NCI-H2196 treated with DMSO at 0.1 percent for 48 hours (cell line): ENCODE results near the gene HMCN2.

Experiments
- DNase-seq: peaks from one replicate; lab custom pipeline; 2025; ENCODE audit not compliant: unreplicated experiment; lab: John Stamatoyannopoulos, UW

Gene HMCN2

DNA sequence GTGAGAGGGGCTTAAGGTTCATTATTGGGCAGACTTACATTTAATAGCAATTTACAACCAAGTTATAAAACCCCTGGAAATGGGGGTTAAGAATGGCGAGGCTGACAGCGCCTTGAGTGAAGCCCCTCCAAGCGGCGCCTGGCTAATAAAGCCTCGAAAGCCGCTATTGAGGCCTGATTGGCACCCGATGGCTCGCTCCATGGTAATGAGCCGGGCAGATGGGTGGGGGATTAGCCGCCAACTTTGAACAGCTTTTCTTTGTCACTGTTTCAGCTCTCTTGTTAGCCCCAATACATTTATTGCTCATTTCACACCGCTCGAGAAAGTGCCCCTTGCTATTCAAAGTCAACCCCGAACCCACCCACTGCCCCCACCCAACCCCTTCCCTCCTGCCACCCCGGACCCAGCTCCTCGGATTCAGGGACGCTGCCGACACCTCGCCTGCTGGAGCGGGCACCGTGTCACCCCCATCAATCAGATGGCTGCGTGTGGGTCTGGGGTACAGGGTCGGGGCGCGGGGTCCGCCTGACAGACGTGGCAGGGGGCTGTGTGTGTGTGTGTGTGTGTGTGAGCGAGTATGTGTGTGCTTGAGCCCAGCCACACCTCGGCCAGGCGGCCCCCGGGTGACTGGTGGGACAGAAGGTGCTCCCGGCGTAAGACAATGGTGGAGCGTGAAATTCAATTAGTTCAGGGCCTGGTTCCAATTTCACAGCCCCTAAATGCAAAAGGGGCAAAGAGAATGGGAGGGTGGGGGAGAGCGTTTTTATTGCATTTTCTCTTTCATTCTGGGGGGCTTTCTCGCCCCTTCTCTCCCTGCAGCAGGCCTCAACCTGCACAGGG, 213.4 kb downstream of the HMCN2 start:
- DNase-seq = no peak

DNA sequence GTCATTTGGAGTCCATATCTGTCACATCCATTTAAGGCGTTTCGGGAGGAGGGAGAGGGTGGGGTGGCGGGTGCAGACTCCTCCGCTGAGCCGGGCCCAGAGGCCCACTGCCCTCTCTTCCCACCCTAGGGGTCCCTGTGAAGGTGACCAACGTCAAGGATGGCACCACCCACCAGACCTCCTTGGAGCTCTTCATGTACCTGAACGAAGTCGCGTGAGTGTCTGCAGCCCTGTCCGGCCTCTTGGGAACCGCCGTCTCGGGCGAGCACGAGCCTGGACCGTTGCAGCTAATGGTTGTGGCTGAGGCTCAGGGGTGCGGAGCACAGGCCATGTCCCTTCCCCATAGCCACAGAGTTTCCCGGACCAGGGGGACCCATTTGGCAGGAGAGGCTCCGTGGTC, 214.0 kb downstream of the HMCN2 start:
- no peak for DNase-seq

DNA sequence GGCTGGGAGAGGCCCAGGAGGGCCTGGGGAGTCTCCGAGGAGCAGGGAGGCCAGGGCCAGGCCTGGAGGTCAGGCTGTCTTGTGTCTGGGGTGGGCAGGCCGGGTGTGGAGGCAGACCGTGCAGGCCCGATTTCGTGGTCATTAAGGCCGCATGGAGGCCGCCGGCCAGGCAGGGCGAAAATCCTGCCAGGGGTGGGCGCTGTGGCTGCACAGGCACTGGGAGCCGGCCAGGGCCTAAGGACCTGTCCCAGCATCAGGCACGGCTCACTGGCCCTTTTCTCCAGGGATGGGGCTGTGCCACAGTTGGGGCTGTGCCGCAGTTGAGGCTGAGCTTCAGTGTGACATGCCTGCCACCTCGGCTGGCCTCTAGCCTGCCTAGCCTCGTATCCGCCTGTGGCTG, 215.1 kb downstream of the HMCN2 start:
- DNase-seq = no peak

DNA sequence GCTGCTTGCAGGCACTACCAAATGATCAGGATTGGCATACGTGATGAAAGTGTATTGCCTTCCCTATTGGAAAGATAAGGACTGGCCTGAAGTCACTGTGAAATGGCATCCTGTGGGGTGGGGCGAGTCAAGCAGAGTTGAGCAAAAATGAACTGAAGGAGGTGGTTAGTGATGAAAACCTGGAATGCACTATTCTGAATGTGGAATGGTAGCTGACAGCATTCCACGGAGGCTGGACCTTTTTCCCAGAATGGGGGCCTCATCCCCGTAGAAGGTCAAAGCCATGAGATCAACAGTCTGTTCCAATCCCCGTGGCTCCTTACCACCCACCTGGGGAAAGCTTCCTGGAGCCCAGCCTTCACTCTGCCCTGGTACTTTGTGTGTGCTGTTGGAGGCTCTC, 216.9 kb downstream of the HMCN2 start:
- no peak for DNase-seq

DNA sequence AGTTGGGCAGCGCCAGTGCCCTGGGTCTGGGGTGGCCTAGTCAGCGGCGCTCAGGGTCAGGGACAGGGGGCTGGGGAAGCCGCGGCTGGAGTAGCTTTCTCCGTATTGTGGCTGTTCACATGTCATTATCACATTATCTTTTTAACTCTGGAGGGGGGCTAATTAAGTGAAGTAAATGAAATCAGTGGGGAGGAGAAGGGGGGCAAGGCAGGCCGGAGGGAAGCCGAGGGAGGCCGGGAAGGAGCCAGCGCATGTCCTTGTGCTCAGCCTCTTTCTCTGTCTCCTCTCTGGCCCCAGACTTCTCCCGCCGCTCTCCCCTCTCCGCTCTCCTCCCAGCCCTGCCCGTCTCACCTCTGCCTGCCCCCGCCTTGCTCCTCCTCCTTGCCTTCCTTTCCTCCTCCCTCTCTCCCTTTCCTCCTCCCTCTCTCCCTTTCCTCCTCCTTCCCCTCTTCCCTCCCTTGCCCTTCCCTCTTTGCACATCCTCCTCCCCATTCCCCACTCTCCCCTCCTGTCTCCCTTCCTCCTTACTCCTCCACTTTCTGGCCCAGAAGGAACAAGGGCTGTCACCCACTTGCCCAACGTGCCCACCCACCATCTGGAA, 217.9 kb downstream of the HMCN2 start:
- no peak for DNase-seq
